B cell (primary cell): ENCODE data around the gene GATM.

Source experiments
- CTCF ChIP-seq: fragments of 200-600 bp; IDR thresholded peaks from one replicate; pipeline ENCODE4 v1.8.0; 2022; ENCODE audit warnings: antibody characterized with exemption, mild to moderate bottlenecking
- EZH2 ChIP-seq: IDR thresholded peaks from 2 replicates; pipeline ENCODE4 v1.6.1; 2012; ENCODE audit warnings: borderline replicate concordance, low read depth, mild to moderate bottlenecking, moderate library complexity, low read length; ENCODE audit not compliant: insufficient read depth, poor library complexity, severe bottlenecking

DNA sequence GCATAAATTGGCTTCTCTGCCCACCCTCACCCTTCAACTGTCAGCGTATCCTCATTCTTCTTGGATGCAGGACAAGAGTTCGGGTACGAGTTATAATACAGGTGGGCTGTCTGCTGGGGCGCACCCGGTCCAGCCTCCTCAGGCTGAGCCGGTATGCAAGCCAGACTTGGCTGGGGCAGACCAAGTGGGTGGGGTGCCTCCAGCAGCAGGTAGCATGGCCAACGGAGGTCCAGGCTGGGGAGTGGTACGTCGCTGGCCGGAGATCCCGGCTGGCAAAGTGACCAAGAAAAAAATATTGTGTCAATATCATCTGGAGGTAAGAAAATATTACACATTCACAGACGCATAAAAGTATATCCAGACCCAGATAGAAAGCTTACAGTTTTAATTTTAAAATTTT is 45.6 kb downstream of the GATM start:
- no peak for TF ChIP-seq CTCF
- no peak for TF ChIP-seq EZH2
